Measurements from ENCODE around the gene TCF21.

TCF21 gene

DNA sequence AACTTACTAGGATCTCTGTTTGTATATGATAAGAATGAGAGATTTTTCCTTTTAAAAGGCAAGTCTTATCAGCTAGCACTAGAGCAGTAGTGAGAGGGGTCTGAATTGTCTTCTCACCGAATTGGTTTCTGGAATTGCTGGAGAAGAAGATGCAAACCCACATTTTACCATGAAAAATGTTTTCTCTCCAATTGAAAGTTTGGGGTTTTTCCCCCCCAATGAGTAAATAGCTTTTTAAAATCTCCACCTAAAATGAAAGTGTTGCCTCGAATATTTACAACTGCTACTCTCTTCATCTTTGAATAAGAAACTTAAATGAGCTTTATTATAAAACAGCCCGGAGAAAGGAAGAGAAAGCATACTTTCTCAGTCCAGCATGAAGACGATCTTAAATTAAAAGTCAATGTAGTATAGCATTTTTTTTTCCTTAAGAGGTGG, 1.8 kb downstream of the TCF21 start:
- no peak for DNase-seq
- Histone ChIP-seq H3K36me3 (no peaks in the 10 kb centered on the region), H3K4me3 (ENCODE audit: low read depth, low read length) (no peak overlapping the region), H3K27ac (no peak overlapping the region), H3K9me3 (ENCODE audit: severe bottlenecking) (no peaks in the 10 kb centered on the region), H3K27me3 (ENCODE audit: insufficient read depth, low read depth, severe bottlenecking) (peaks cover 92% of the 10 kb centered on the region)
- TF ChIP-seq, protein P1, sequence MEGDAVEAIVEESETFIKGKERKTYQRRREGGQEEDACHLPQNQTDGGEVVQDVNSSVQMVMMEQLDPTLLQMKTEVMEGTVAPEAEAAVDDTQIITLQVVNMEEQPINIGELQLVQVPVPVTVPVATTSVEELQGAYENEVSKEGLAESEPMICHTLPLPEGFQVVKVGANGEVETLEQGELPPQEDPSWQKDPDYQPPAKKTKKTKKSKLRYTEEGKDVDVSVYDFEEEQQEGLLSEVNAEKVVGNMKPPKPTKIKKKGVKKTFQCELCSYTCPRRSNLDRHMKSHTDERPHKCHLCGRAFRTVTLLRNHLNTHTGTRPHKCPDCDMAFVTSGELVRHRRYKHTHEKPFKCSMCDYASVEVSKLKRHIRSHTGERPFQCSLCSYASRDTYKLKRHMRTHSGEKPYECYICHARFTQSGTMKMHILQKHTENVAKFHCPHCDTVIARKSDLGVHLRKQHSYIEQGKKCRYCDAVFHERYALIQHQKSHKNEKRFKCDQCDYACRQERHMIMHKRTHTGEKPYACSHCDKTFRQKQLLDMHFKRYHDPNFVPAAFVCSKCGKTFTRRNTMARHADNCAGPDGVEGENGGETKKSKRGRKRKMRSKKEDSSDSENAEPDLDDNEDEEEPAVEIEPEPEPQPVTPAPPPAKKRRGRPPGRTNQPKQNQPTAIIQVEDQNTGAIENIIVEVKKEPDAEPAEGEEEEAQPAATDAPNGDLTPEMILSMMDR (IDR thresholded peaks at IDR 0.05; ENCODE audit: low read depth, low read length) = no peak

DNA sequence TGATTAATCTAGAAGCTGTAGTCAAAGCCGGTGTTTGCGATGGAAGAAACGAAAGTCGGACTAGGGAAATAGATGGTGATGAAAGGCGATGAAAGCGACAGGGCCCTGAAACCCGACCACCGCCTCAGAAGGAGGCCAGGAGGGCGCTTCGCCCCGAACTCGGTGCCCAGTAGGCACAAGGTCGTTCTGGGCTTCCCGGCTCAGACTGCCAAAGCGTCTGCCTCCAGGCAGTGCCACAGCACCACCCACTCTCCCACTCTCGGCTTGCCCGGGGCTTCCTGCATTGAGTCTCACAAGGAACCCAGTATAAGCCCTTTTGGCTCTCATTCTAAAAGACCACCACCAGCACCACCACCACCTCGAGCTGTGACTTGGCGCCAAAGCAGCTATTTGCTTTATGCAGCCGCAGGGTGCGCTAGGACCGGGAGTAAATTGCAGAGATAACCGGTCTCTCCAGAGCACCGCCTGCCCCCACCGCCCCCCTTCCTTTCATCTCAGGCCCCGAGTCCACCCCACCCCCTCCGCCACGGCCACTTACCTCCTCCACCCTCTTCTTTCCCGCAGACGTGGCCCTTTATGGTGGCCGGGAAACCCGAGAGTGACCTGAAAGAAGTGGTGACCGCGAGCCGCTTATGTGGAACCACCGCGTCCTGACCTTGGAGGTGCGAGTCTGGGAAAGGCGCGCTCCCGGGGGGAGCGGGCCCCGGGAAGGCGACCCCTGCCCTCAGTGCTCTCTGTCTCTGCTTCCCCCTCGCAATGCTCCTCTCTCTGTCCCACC, 2.4 kb downstream of the TCF21 start:
- peaks cover 92% of the 10 kb centered on the region for H3K27me3 ChIP-seq (ENCODE audit: insufficient read depth, low read depth, severe bottlenecking)
- H3K4me3 ChIP-seq (ENCODE audit: low read depth, low read length) = no peak overlapping the region
- H3K27ac ChIP-seq = no peak overlapping the region
- TF ChIP-seq, protein P1 (IDR thresholded peaks at IDR 0.05; ENCODE audit: low read depth, low read length) = no peak
- no peak for DNase-seq
- H3K36me3 ChIP-seq = no peaks in the 10 kb centered on the region
- H3K9me3 ChIP-seq (ENCODE audit: severe bottlenecking) = no peaks in the 10 kb centered on the region

DNA sequence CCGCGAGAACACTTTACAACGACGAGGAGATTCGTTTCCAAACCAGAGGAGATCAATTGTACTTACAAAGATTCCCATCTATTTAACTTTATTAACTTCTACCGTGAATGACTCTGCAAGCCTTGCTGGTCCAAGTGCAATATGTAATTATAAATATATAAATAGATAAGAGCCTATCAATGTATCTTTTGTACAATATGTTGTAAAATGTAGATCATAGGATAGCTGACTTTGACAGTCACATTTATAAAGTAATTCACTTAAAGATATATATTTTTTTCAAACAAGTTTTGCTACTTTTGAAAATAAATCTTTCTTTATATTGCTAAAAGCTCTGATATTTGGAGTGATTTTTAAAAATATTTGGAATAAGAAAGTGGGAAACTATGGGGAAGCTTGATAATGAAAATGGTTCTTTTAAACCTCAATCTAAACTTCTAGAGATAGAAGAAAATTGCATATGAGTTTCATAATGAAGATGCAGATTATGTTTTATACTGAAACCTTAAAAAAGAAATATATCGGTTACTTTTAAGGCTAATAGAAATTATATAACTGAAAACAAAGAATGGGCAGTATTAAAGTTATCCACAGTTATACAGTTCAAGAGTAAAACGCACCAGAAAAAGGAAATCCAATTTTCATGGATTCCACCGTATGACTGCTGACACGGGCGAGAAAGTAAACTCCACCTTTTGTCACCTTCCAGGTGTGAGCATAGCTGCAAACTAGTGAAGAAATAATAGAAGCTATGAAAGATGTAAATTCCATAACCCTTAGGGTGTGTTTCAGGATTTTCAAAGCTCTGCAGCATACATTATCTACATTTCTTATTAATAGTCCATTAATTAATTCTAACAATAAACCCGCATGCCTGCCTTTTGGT, 3.3 kb downstream of the TCF21 start:
- Histone ChIP-seq H3K9me3 (ENCODE audit: severe bottlenecking) (no peaks in the 10 kb centered on the region), H3K27me3 (ENCODE audit: insufficient read depth, low read depth, severe bottlenecking) (peaks cover 99% of the 10 kb centered on the region), H3K27ac (no peak overlapping the region), H3K36me3 (no peaks in the 10 kb centered on the region), H3K4me3 (ENCODE audit: low read depth, low read length) (no peak overlapping the region)
- no peak for DNase-seq
- TF ChIP-seq, protein P1 (IDR thresholded peaks at IDR 0.05; ENCODE audit: low read depth, low read length) = no peak

DNA sequence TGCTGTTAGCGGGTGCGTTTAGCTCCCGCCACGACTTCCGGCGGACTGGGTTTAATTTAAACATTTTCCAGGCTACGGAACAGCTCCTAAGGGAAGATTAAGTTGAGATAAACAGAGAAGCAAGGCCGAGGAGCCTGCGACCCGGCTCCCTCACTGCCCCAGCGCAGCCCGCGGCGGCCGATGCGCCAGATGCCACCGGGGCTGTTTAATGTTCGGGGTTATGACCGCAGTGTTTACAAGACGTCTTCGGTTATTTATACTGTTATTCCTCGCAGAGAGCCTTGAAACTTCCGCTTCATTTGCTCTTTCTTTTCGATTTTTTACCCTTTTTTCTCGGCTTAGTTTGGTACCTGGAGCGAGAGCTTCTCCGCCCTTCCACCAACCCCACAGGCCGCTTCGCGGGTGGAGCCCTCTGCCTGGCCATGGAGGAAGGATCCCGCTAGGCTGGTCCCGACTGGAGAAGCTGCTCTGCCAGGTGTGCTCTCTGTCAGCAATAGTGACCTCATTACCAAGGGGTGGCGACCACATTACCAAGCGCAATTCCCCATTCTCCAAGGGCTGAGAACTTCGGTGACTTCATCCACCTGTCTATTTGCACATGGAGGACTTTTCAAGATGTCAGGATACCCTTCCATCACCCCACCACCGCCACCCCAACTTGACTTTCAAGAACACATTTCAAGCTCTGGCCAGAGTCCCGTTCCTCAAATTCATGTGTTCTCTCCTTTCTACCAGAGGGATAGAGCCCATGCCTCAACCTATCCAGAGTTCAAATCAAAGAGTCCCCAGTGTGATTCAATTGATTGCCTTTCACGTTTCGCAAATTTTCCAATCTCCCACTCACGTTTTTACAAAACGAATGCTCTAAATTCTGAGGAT, 4.1 kb downstream of the TCF21 start:
- TF ChIP-seq, protein P1 (IDR thresholded peaks at IDR 0.05; ENCODE audit: low read depth, low read length) = no peak
- no peak overlapping the region for H3K4me3 ChIP-seq (ENCODE audit: low read depth, low read length)
- no peaks in the 10 kb centered on the region for H3K9me3 ChIP-seq (ENCODE audit: severe bottlenecking)
- H3K27ac ChIP-seq = no peak overlapping the region
- peaks cover 99% of the 10 kb centered on the region for H3K27me3 ChIP-seq (ENCODE audit: insufficient read depth, low read depth, severe bottlenecking)
- no peak for DNase-seq
- no peaks in the 10 kb centered on the region for H3K36me3 ChIP-seq

DNA sequence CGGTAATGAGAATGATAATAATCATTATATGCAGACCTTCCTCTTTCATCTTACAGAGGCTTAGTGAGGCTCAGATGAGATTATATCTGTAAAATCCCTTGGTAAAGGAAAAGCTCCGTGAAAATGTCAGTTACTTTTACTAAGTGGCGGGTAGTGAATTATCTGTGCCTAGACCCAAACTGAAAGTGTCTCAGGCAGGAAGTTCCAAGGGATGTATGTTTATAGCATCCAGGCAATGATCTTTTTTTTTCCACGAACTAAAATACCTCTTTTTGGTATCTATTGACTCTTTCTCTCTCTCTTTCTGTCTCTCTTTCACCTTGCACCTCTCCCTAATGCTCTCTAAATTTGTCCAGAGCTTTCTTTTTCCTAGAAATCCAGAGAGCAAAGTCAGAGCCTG, 5.0 kb downstream of the TCF21 start:
- H3K4me3 ChIP-seq (ENCODE audit: low read depth, low read length) = no peak overlapping the region
- DNase-seq = no peak
- no peaks in the 10 kb centered on the region for H3K9me3 ChIP-seq (ENCODE audit: severe bottlenecking)
- H3K27ac ChIP-seq = no peak overlapping the region
- H3K27me3 ChIP-seq (ENCODE audit: insufficient read depth, low read depth, severe bottlenecking) = peaks cover 99% of the 10 kb centered on the region
- no peaks in the 10 kb centered on the region for H3K36me3 ChIP-seq
- TF ChIP-seq, protein P1 (IDR thresholded peaks at IDR 0.05; ENCODE audit: low read depth, low read length) = no peak
